Stomach (tissue), 9 donors: ENCODE measurements around the gene KLC4. TPM values are rescaled to one million over a fixed set of nuclear protein-coding genes. Genes with fewer than 3 reads are reported as not detected.

Experiments
- DNase-seq, 2 donors: peaks; one replicate each; pipeline versions ENCODE4 v3.0.0 to v3.0.0-alpha.2; 2013 to 2019
- H3K27ac ChIP-seq, 5 donors: fragments of 200-600 bp in 4 of 5; sonication (generic) in 4 of 5; one replicate each; pipeline ENCODE4 v1.5.1; 2013 to 2019; ENCODE audit warnings: mild to moderate bottlenecking in 1 of 5, moderate library complexity in 1 of 5
- H3K27me3 ChIP-seq, 3 donors: fragments of 200-600 bp; sonication (generic); one replicate each; pipeline ENCODE4 v1.5.1; 2017 to 2019; ENCODE audit warnings: mixed run types in 1 of 3
- H3K36me3 ChIP-seq, 4 donors: fragments of 200-600 bp; sonication (generic); 1 replicate in 3 of 4; 2 replicates in 1 of 4; pipeline ENCODE4 v1.5.1; 2016 to 2019
- H3K4me1 ChIP-seq, 4 donors: fragments of 200-600 bp; sonication (generic); one replicate each; pipeline ENCODE4 v1.5.1; 2016 to 2019
- H3K4me3 ChIP-seq, 4 donors: fragments of 200-600 bp; sonication (generic) in 3 of 4; one replicate each; pipeline ENCODE4 v1.5.1; 2016 to 2019; ENCODE audit warnings: mild to moderate bottlenecking in 1 of 4
- H3K9me3 ChIP-seq, 4 donors: fragments of 200-600 bp; sonication (generic); one replicate each; pipeline ENCODE4 v1.5.1; 2016 to 2019
- EP300 ChIP-seq: sonication (generic); formaldehyde crosslinking; IDR thresholded peaks from one replicate; pipeline ENCODE4 v1.6.1; 2017; ENCODE audit warnings: antibody characterized with exemption
- POLR2A ChIP-seq, 4 donors: fragments of 450-650 bp; IDR thresholded peaks; one replicate each; pipeline ENCODE4 v1.6.1; 2016; ENCODE audit warnings: antibody characterized with exemption in 4 of 4, control low read depth in 2 of 4, mild to moderate bottlenecking in 1 of 4, moderate library complexity in 1 of 4
- POLR2AphosphoS5 ChIP-seq, 3 donors: sonication (generic); formaldehyde crosslinking; IDR thresholded peaks; one replicate each; pipeline ENCODE4 v1.6.1; 2016; ENCODE audit warnings: antibody characterized with exemption in 3 of 3
- WGBS, 5 donors: extraction: QIAGEN DNeasy Blood & Tissue Kit in 3 of 5; methylation state at CpG; one replicate each; pipeline versions ENCODE4 v1.1.5 to v1.1.7; 2013 to 2018; 5-methylcytosine and 5-hydroxymethylcytosine counted together
- intact Hi-C: fragments of 100-400 bp; cut with DNase I; formaldehyde crosslinking; loops from one replicate; pipeline ENCODE4 v1.15.1; 2023; ENCODE audit warnings: low total_unique reads
- polyA plus RNA-seq, 3 donors: library from polyadenylated mRNA; stranded (reverse); fragments of 200-250 nt; gene quantifications; one replicate each; pipeline ENCODE4 v1.2.3, GENCODE V29; 2013
- total RNA-seq, 5 donors: library from RNA; depleted of rRNA; stranded (reverse); fragments of >200 nt; gene quantifications; one replicate each; pipeline versions ENCODE4 v1.1.0 to v1.2.3, GENCODE V29; 2014 to 2016
- TF ChIP-seq, protein P1 (sequence below), 7 experiments: fragments of 450-650 bp in 4 of 7; fragments of 200-600 bp in 3 of 7; sonication (generic) in 3 of 7; IDR thresholded peaks; one replicate each; pipeline ENCODE4 v1.5.1; 2016 to 2019; ENCODE audit warnings: antibody characterized with exemption in 7 of 7, control low read depth in 2 of 7, mild to moderate bottlenecking in 1 of 7
- donor health status: healthy with polysubstance abuse.
- donor health status: Bipolar disorder and iron deficiency.
- donor health status: healthy.

KLC4 gene
- total and polyA plus RNA-seq, 8 donors: 23.5 to 410 (median 48.3) TPM

- intact Hi-C loops: no loop called here
- Histone ChIP-seq H3K27ac (no peak overlapping the region), H3K9me3 (no peaks in the 10 kb centered on the region), H3K4me3 (no peak overlapping the region), H3K4me1 (peaks cover 26 to 45% (median 37%) of the 10 kb centered on the region in 4 donors), H3K27me3 (no peaks in the 10 kb centered on the region), H3K36me3 (peaks cover 15 to 51% (median 50%) of the 10 kb centered on the region in 4 donors)
- DNase-seq: no peak
- 91 to 96% (median 95%) methylated on average over 2 to 12 of the region's 12 CpGs for WGBS, 5 donors
- no peak for TF ChIP-seq POLR2AphosphoS5 (IDR thresholded peaks at IDR 0.05)
- TF ChIP-seq, protein P1, sequence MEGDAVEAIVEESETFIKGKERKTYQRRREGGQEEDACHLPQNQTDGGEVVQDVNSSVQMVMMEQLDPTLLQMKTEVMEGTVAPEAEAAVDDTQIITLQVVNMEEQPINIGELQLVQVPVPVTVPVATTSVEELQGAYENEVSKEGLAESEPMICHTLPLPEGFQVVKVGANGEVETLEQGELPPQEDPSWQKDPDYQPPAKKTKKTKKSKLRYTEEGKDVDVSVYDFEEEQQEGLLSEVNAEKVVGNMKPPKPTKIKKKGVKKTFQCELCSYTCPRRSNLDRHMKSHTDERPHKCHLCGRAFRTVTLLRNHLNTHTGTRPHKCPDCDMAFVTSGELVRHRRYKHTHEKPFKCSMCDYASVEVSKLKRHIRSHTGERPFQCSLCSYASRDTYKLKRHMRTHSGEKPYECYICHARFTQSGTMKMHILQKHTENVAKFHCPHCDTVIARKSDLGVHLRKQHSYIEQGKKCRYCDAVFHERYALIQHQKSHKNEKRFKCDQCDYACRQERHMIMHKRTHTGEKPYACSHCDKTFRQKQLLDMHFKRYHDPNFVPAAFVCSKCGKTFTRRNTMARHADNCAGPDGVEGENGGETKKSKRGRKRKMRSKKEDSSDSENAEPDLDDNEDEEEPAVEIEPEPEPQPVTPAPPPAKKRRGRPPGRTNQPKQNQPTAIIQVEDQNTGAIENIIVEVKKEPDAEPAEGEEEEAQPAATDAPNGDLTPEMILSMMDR (IDR thresholded peaks at IDR 0.05): no peak
Observed at GRCh38 chr6:43062818-43063217, 3.4 kb downstream of the KLC4 start.

DNA sequence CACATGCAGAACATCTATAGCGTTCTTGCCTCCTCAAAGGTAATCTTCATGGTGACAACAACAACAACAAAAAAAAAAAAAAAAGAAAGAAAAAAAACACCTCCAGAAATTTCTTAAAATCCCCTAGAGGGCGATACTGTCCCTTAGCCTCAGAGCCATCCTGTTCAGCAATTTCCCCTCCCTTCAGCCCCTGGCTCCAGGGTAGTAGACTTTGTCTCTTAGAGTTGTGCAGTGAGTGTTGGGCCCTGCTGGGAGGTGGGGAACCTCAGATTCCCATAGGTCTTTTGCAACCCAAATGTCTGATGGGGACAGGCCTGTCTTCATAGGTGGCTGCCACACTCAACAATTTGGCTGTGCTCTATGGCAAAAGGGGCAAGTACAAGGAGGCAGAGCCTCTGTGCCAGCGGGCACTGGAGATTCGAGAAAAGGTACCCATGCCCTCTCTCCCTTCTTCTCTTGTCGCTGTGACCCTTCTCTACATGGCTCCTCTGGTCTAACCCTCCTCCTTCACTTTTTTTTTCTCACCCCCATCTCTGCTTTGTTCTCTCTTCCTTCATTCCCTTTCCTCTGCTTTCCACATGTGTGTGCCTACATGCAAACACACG is 10.7 kb downstream of the KLC4 start:
- intact Hi-C loops: loop anchor here (10.0 kb wide), 1 partner anchor 75 kb away; no protein-coding TSS in a partner anchor
- TF ChIP-seq, protein P1 (IDR thresholded peaks at IDR 0.05): peak in 3 of 7 experiments; percentile 25 to 38 (median 31)
- TF ChIP-seq POLR2AphosphoS5 (IDR thresholded peaks at IDR 0.05): no peak
- peak in 1 of 2 donors; percentile 83 for DNase-seq
- Histone ChIP-seq H3K36me3 (peaks cover 12 to 78% (median 74%) of the 10 kb centered on the region in 4 donors), H3K9me3 (no peaks in the 10 kb centered on the region), H3K27ac (no peak overlapping the region), H3K4me1 (peaks cover 0 to under 1% (median 0%) of the 10 kb centered on the region in 4 donors), H3K4me3 (no peak overlapping the region), H3K27me3 (peaks cover 0 to under 1% (median 0%) of the 10 kb centered on the region in 3 donors)
- 57 to 64% (median 59%) methylated on average over 6 of the region's 6 CpGs for WGBS, 5 donors

- DNase-seq: peak in 1 of 2 donors; percentile 89
- intact Hi-C loops: loop anchor here (10.0 kb wide), 1 partner anchor 70 kb away; no protein-coding TSS in a partner anchor
- TF ChIP-seq POLR2AphosphoS5 (IDR thresholded peaks at IDR 0.05): no peak
- TF ChIP-seq, protein P1 (IDR thresholded peaks at IDR 0.05): no peak
- no peak for TF ChIP-seq POLR2A (IDR thresholded peaks at IDR 0.05)
- TF ChIP-seq EP300: no peak
- Histone ChIP-seq H3K27me3 (peaks cover 0 to 31% (median 5%) of the 10 kb centered on the region in 3 donors), H3K9me3 (no peaks in the 10 kb centered on the region), H3K36me3 (peaks cover 0 to 52% (median 47%) of the 10 kb centered on the region in 4 donors), H3K4me1 (peaks cover 10 to 31% (median 26%) of the 10 kb centered on the region in 4 donors), H3K27ac (peak overlapping the region in 4 of 5 donors; percentile 15 to 74 (median 68)), H3K4me3 (peak overlapping the region in 1 of 4 donors; percentile 93)
- WGBS, 5 donors: 63 to 75% (median 68%) methylated on average over 6 of the region's 6 CpGs
Observed at GRCh38 chr6:43074847-43075669, 15.6 kb downstream of the KLC4 start.

DNA sequence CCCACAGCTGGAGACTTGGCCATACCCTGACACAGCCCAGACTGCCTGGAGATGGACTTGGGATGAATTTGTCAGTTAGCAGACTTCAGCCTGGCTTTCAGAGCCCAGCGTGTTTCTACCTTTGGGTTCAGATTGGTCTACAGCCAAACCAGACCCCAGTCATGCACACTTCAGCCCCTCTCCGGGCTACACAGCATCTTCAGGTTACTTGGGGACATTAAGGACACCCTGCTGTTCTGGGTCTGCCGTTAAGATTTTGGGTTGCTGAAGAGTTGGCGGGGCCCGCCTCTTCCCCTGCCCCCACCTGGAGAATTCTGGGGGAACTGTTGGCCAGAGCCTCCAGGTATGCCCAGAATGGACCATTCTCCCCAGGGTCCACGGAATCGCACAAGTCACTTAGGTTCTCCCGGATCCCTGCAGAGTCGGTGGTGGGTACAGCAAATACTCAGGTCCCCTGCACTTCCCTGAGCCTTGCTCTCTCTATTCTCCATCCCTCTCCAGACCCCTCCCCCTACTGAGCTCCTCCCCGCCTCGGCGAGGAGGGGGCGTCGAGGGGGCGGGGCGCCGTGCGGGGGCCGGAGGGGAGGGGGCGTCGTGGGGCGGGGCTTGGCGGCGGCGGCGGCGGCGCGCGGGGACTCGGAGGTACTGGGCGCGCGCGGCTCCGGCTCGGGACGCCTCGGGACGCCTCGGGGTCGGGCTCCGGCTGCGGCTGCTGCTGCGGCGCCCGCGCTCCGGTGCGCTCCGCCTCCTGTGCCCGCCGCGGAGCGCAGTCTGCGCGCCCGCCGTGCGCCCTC is 16.4 kb downstream of the KLC4 start, which contains the start of gene PTK7:
PTK7 (plus strand) TSS at position 645 of the 794 bp plus-strand sequence. CDS start 175 bp downstream, outside the sequence.
- H3K4me3 ChIP-seq: peak within 1 kb of the TSS; percentile 61 to 93 (median 70)
- H3K4me1 ChIP-seq: peaks cover 10 to 31% (median 26%) of the 10 kb centered on the region in 4 donors
- intact Hi-C loops: loop anchor here (10.0 kb wide), 1 partner anchor 69 kb away; no protein-coding TSS in a partner anchor
- H3K36me3 ChIP-seq: peaks cover 0 to 44% (median 40%) of the 10 kb centered on the region in 4 donors
- TF ChIP-seq EP300 (no peak), POLR2AphosphoS5 (IDR thresholded peaks at IDR 0.05) (no peak), POLR2A (IDR thresholded peaks at IDR 0.05) (no peak)
- TF ChIP-seq, protein P1 (IDR thresholded peaks at IDR 0.05): no peak
- H3K9me3 ChIP-seq: no peaks in the 10 kb centered on the region
- WGBS, 5 donors: 4 to 14% (median 8%) methylated on average over 11 to 60 of the region's 60 CpGs
- H3K27me3 ChIP-seq: peaks cover 0 to 31% (median 5%) of the 10 kb centered on the region in 3 donors
- peak within 1 kb of the TSS; percentile 44 to 74 (median 65) for H3K27ac ChIP-seq
- DNase-seq: peak; percentile 48 to 92
